G401 (cell line): ENCODE measurements around the gene OR2G6. TPM values are rescaled to one million over a fixed set of nuclear protein-coding genes. Genes with fewer than 3 reads are reported as not detected.
"Not testable (repeated sequence)": the region's sequence is repeated elsewhere in the genome, so short reads cannot be mapped to it uniquely, and the experiment has no call there.

ENCODE experiments used
- DNase-seq: peaks from one replicate; pipeline ENCODE4 v3.0.0-alpha.2; 2015; ENCODE audit warnings: low spot score
- in situ Hi-C: cut with HindIII; loops from 2 replicates; pipeline ENCODE4 v1.10.0; 2016; ENCODE audit warnings: low sequenced_read_pairs, mixed read lengths
- total RNA-seq: library from RNA; depleted of rRNA; stranded (reverse); fragments of >200 nt; shearing (Covaris generic); gene quantifications from 2 replicates; pipeline ENCODE4 v1.2.3, GENCODE V29; 2014; rRNA removed

OR2G6 gene
- total RNA-seq = not detected in 2 replicates

DNA sequence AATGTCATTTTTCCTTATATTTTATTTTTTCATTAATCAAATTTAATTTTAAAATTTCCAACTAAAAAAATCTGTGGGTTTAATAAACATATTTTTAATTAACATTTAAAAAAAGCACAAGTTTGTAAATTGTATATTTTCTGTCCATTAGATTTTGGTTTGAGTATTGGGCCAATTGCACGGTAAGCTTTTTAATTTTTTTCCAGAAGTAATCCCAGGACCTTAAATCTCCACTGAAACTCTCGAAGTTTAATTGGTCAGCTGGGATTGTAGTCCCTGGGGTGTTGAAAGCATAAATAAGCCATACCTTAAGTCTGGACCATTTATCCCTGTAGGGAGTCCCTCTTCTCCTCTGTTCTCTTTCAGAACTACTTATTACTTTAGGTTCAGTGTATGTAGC lies at the start of gene OR2G6:
TSS of gene OR2G6 (plus strand) at position 301 of the 400 bp plus-strand sequence. CDS start 13,574 bp downstream, outside the sequence.
- in situ Hi-C loops, DNase-seq: not testable (repeated sequence)

DNA sequence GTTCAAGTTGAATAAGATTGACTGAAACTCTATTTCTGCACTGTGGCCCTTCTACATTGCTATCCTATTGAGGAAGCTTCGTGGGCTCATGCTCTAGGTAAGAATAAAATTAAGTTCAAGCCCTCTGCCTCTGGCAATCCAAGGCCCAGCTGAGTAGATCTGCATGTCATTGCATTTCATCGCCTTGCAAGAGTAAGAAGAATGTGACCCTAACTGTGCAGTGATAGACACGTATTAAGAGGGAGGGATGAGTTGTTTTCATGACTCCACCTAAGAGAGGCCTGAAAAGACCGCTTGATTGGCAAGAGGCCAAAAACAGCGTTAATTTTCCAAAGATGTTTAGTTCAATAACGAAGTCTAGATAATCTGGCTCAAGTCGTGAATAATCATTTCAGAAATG lies 48.8 kb upstream of the OR2G6 start:
- DNase-seq, in situ Hi-C loops: not testable (repeated sequence)

DNA sequence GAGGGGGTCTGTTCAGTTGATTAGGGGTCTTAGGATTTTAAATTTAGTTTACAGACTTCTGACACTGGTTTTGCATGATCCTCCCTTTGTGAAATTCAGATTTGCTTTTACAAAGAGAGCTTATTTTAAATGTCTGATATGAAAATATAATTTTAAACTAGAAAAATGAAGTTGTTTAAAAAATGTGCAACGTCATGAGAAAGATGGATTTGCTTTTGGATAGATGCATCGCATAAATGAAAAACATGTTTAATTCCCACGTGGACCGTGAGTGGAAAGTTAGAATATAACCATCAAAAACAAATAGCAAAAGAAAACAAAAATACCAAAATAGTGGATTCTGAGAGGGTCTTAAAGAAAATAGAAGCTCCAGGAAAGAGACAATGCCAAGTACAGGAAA lies 36.7 kb upstream of the OR2G6 start:
- DNase-seq = no peak
- in situ Hi-C loops = no loop called here

DNA sequence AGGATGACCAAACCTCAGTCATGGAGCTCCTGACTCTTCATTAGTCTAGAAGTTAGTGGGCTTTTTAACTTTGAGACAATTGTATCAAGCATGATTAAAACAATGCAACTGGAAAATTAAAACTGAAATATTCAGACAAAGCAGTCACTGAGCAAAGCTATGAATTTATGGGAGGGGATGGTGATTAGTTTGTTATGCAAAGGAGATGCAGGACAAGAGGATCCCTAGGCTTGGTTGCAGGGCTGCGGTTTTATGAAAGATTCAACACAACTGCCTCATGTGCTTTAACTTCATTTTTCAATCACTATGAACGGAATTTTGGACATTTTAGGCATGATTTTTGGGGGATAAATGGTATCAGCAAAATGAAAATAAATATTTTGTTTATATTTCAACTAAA lies 35.8 kb upstream of the OR2G6 start:
- DNase-seq, in situ Hi-C loops: not testable (repeated sequence)

DNA sequence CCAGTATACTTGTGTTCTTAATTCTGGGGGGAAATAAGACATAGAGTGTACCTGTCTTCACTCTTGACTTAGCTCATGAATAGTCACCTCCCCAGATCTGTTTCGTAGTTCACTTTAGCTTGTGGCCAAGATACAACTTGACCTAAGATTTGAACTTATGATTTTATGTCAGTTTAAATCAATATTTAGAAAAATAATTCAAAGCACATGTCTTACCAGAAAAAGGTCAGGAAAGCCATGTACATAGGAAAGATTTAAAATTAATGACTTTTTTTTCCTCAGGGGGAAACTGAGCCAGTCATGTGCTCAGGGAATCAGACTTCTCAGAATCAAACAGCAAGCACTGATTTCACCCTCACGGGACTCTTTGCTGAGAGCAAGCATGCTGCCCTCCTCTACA lies 34.8 kb upstream of the OR2G6 start, which contains the start of gene OR2T3:
TSS of gene OR2T3 (plus strand) at position 301 of the 400 bp plus-strand sequence. CDS start at position 301, 0 bp downstream.
- in situ Hi-C loops = not testable (repeated sequence)

DNA sequence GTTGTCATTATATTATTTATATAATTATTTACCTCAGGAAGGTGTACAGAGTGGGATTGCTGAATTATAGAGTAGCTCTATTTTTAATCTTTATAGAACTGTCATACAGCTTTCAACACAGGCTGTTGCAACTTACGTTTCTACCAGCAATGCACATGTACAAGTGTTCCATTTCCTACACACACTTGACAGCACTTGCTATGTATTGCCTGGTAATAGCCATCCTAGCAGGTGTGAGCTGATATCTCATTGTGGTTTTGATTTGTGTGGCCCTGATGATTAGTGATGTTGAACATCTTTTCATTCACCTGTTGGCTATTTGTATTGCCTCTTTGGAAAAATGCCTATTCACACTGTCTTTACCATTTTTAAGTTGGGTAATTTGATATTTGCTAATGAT lies 32.2 kb upstream of the OR2G6 start:
- DNase-seq, in situ Hi-C loops: not testable (repeated sequence)

More for the DNA sequence above, 34.8 kb upstream of the OR2G6 start, which contains the start of gene OR2T3:
- DNase-seq = not testable (repeated sequence)

DNA sequence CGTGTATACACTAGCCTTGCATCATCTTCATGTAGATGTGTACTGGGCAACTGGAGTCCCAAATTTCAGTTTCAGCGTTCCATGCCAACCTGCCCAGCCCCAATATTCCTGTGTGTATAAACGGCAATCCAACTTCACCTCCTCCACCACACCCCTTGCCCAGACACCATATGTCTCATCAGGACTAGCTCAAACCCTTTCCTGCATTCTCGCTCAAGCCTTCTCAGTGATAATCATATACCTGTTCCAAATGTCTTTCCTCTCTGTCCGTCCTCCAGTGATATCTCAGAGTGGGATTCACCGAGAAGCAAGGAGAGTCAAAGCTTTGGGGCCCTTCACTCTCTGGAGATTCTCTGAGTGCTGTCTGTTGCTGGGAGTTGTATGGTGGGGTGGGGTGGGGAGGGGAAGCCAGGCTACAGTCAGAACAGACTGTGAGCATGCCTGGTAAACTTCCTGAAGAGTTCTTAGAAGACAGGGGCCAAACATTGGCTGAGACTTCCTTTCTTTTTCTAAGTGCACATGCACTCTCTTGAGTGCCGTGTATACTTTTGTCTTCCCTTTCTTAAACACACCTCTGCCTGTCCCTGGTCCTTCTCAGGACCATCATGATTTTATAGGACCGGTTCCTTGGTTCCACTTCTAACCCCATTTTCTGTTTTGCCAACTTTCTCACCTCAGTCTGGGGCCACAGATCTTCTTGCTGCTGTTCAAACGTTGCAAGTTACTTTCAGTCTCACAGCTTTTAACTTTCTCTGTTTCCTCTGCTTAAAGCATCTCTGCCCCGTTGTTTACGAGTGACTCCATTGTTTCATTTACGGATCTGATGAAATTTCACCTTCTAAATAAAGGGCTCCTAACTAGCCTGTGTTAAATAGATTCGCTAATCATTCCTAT lies 25.9 kb upstream of the OR2G6 start:
- in situ Hi-C loops, DNase-seq: not testable (repeated sequence)

DNA sequence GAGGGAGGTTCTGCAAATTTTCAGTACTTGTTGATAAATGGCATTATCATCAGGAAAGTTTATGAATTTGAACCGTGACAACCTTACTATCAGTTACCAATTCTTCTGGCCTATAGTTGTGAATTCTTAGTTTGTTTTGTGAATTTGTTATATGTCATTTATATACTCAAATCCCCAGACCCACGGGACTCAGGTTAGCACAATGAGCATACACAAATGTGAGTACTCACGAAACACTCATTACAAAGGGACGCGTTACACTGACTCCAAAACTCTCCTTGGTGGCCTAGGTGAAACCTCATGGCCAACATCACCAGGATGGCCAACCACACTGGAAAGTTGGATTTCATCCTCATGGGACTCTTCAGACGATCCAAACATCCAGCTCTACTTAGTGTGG lies 19.6 kb upstream of the OR2G6 start, which contains the start of gene OR2T5:
TSS of gene OR2T5 (plus strand) at position 301 of the 400 bp plus-strand sequence. CDS start at position 301, 0 bp downstream.
- DNase-seq = not testable (repeated sequence)

DNA sequence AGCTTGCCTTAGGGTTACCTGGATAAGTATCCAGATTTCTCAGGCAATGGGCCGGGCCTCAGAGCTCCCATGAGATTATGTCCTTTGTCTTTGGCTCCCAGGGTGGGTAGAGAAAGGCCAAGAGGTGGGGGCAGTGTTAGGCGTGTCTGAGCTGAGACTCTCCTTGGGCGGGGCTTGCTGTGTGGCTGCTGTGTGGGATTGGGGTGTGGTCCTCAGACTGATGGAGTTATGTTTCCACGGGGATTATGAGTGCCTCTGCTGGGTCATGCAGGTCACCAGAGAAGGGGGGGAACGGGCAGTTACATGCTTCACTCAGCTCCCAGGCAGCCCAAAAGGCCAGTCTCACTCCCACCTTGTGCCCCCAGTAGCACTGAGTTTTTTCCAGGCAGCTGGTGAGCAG lies 11.2 kb upstream of the OR2G6 start:
- DNase-seq, in situ Hi-C loops: not testable (repeated sequence)

More for the DNA sequence above, 19.6 kb upstream of the OR2G6 start, which contains the start of gene OR2T5:
- in situ Hi-C loops = not testable (repeated sequence)

DNA sequence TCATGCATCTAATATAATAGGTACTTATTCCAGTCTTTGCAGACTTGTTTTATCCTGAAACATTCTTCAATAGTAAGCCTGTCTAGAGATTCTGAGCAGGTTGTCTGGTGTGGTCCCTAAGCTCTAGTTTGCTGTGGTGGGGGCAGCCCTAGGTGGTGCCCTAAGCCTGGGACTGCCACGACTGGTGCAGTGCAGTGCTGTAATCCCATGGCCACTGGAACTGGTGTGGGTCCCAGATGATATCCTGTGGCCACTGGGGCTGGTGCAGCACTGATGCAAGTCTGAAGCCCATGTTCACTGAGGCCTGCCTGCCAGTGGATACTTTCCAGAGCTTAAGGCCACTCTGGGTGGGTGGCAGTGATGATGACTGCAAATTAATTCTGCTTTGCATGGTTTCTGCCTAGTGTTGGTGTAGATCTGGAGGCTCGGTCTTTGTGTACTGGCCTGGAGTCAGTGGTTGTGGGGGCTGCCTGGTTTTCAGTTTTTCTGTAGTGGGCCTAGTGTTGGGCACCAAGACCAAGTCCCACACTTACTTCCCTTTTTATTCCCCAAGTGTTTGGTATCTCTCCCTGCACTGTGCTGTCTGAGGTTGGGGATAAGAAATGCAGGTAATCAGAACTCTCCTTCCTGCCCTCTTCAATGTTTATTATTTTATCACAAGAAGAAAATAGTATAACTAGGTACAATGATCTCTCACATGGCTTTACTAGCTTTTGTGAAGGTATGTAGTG lies 7.4 kb upstream of the OR2G6 start:
- in situ Hi-C loops = not testable (repeated sequence)

DNA sequence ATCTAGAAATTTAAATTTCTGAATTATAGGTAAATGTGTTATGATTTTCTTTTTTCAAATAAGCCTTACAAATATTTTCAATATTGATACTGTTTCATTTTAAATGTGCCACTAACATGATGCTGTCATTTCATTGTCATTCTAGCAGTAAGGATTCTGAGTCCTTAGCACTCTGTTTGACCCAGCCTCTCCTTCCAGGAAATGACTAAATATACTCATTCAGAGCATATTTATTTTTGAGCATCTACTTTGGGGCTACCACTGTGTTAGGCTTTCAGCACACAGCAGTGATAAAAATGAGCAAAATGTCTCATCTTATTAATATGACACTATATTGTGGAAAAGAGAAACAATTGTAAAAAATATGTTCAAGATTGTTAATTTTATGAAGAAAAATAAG lies 2.3 kb downstream of the OR2G6 start:
- in situ Hi-C loops, DNase-seq: not testable (repeated sequence)

More for the DNA sequence above, 7.4 kb upstream of the OR2G6 start:
- DNase-seq = not testable (repeated sequence)

DNA sequence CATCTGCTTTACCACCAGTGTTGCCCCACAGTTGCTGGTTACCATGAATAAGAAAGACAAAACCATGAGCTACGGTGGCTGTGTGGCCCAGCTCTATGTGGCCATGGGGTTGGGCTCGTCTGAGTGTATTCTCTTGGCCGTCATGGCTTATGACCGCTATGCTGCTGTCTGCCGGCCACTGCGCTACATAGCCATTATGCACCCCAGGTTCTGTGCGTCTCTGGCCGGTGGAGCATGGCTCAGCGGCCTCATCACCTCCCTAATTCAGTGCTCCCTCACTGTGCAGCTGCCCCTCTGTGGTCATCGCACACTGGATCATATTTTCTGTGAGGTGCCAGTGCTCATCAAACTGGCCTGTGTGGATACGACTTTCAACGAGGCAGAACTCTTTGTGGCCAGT lies 14.0 kb downstream of the OR2G6 start:
- in situ Hi-C loops = no loop called here
- no peak for DNase-seq

DNA sequence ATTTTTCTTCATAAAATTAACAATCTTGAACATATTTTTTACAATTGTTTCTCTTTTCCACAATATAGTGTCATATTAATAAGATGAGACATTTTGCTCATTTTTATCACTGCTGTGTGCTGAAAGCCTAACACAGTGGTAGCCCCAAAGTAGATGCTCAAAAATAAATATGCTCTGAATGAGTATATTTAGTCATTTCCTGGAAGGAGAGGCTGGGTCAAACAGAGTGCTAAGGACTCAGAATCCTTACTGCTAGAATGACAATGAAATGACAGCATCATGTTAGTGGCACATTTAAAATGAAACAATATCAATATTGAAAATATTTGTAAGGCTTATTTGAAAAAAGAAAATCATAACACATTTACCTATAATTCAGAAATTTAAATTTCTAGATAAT lies 29.6 kb downstream of the OR2G6 start:
- DNase-seq, in situ Hi-C loops: not testable (repeated sequence)

DNA sequence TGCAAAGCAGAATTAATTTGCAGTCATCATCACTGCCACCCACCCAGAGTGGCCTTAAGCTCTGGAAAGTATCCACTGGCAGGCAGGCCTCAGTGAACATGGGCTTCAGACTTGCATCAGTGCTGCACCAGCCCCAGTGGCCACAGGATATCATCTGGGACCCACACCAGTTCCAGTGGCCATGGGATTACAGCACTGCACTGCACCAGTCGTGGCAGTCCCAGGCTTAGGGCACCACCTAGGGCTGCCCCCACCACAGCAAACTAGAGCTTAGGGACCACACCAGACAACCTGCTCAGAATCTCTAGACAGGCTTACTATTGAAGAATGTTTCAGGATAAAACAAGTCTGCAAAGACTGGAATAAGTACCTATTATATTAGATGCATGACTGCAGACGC lies 39.5 kb downstream of the OR2G6 start:
- in situ Hi-C loops, DNase-seq: not testable (repeated sequence)

DNA sequence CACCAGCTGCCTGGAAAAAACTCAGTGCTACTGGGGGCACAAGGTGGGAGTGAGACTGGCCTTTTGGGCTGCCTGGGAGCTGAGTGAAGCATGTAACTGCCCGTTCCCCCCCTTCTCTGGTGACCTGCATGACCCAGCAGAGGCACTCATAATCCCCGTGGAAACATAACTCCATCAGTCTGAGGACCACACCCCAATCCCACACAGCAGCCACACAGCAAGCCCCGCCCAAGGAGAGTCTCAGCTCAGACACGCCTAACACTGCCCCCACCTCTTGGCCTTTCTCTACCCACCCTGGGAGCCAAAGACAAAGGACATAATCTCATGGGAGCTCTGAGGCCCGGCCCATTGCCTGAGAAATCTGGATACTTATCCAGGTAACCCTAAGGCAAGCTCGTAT lies 43.2 kb downstream of the OR2G6 start:
- DNase-seq, in situ Hi-C loops: not testable (repeated sequence)

DNA sequence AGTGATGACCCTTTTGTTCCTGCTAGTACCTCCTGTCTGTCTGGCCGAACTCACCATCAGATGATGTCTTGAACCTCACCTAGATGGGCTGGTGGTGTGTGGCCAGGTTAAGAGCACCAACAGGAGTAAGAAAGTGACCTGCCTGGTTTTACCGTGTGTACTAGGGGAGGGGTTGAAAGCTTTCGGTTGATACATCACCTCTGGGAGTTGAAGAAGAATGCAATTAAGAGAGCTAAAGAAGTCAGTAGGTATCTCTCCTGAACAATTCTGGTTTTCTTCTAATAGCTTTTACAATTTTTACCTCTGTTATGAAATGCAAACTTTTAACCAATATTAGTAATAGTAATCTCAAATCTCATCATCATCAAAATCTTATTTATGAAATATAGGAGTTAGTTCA lies 54.8 kb downstream of the OR2G6 start, which contains the start of gene OR2T29:
TSS of gene OR2T29 (minus strand) at position 101 of the 400 bp plus-strand sequence. CDS start 3,281 bp downstream, outside the sequence.
- in situ Hi-C loops, DNase-seq: not testable (repeated sequence)

DNA sequence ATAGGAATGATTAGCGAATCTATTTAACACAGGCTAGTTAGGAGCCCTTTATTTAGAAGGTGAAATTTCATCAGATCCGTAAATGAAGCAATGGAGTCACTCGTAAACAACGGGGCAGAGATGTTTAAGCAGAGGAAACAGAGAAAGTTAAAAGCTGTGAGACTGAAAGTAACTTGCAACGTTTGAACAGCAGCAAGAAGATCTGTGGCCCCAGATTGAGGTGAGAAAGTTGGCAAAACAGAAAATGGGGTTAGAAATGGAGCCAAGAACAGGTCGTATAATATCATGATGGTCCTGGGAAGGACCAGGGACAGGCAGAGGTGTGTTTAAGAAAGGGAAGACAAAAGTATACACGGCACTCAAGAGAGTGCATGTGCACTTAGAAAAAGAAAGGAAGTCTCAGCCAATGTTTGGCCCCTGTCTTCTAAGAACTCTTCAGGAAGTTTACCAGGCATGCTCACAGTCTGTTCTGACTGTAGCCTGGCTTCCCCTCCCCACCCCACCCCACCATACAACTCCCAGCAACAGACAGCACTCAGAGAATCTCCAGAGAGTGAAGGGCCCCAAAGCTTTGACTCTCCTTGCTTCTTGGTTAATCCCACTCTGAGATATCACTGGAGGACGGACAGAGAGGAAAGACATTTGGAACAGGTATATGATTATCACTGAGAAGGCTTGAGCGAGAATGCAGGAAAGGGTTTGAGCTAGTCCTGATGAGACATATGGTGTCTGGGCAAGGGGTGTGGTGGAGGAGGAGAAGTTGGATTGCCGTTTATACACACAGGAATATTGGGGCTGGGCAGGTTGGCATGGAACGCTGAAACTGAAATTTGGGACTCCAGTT lies 57.9 kb downstream of the OR2G6 start:
- in situ Hi-C loops, DNase-seq: not testable (repeated sequence)

DNA sequence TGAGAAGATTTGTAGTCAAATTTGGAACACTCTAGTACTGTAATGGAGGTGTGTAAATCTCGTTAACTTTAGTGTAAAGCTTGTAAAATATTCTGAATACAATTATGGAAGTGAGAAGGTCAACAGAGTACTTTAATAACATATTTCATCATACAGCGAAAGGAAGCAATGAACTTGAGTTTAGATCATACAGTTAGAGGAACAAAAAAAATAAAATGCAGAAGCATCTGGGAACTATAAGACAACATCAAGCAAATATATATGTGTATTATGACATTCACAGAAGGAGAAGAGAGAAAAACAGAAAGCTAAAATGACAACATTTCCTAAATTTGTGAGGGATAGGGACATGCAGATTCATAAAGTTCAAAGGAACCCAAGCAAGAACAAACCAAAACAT lies 61.2 kb downstream of the OR2G6 start:
- DNase-seq, in situ Hi-C loops: not testable (repeated sequence)
